Type B pancreatic cell (in vitro differentiated cells): ENCODE results near the gene MLH1. TPM values are rescaled to one million over a fixed set of nuclear protein-coding genes. Genes with fewer than 3 reads are reported as not detected.

Experiments
- DNase-seq: peaks from one replicate; pipeline ENCODE4 v3.0.0; 2021; ENCODE audit warnings: mixed read lengths; ENCODE audit not compliant: unreplicated experiment; ENCODE audit errors: extremely low spot score
- H3K27ac Mint-ChIP-seq: 2 replicates; pipeline ENCODE4 v1.8.0; 2021; ENCODE audit warnings: mild to moderate bottlenecking, mixed read lengths
- H3K27me3 Mint-ChIP-seq: 2 replicates; pipeline ENCODE4 v1.8.0; 2021; ENCODE audit warnings: mixed read lengths
- H3K36me3 Mint-ChIP-seq: 2 replicates; pipeline ENCODE4 v1.8.0; 2021; ENCODE audit warnings: mixed read lengths
- H3K4me1 Mint-ChIP-seq: one replicate; pipeline ENCODE4 v1.8.0; 2021; ENCODE audit warnings: mixed read lengths; ENCODE audit not compliant: unreplicated experiment
- H3K4me3 Mint-ChIP-seq: 2 replicates; pipeline ENCODE4 v1.8.0; 2021; ENCODE audit warnings: mild to moderate bottlenecking, mixed read lengths
- H3K9me3 Mint-ChIP-seq: 2 replicates; pipeline ENCODE4 v1.8.0; 2021; ENCODE audit warnings: mixed read lengths
- total RNA-seq: library from RNA; stranded (reverse); gene quantifications from 2 replicates; pipeline ENCODE4 v1.2.1, GENCODE V29; 2021; ENCODE audit warnings: low replicate concordance
- TF ChIP-seq, protein P1 (sequence below): fragments of 200-600 bp; sonication (generic); conservative IDR thresholded peaks from 2 replicates; pipeline ENCODE4 v1.5.0; 2021; ENCODE audit warnings: antibody characterized with exemption, mild to moderate bottlenecking

Gene MLH1
- total RNA-seq, 1 donor from 2014 or later: 41.0 TPM

GRCh38 chr3:37025561-37026335, 32.4 kb downstream of the MLH1 start:
- Mint-ChIP-seq H3K27ac (no peak overlapping the region), H3K4me1 (no peaks in the 10 kb centered on the region), H3K9me3 (peaks cover 8% of the 10 kb centered on the region), H3K36me3 (peaks cover 56% of the 10 kb centered on the region), H3K4me3 (no peak overlapping the region), H3K27me3 (no peaks in the 10 kb centered on the region)
- no peak for DNase-seq
- TF ChIP-seq, protein P1, sequence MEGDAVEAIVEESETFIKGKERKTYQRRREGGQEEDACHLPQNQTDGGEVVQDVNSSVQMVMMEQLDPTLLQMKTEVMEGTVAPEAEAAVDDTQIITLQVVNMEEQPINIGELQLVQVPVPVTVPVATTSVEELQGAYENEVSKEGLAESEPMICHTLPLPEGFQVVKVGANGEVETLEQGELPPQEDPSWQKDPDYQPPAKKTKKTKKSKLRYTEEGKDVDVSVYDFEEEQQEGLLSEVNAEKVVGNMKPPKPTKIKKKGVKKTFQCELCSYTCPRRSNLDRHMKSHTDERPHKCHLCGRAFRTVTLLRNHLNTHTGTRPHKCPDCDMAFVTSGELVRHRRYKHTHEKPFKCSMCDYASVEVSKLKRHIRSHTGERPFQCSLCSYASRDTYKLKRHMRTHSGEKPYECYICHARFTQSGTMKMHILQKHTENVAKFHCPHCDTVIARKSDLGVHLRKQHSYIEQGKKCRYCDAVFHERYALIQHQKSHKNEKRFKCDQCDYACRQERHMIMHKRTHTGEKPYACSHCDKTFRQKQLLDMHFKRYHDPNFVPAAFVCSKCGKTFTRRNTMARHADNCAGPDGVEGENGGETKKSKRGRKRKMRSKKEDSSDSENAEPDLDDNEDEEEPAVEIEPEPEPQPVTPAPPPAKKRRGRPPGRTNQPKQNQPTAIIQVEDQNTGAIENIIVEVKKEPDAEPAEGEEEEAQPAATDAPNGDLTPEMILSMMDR: no peak

DNA sequence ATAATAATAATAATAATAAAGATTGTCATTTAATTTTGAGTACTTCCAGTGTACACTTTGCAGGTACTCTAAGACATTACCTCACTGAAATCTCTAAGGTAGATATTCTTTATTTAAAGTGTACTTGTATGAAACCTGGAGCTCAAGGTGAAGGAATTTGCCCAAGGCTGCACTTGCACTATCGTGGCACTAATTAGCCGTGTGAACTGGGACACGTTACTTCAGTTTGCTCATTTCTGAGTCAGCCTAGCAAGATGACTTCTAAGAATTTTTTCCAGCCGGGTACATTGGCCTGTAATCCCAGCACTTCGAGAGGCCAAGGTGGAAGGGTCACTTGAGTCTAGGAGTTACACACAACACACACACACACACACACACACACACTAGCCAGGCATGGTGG, 33.5 kb downstream of the MLH1 start:
- Mint-ChIP-seq H3K27ac (no peak overlapping the region), H3K27me3 (no peaks in the 10 kb centered on the region), H3K36me3 (peaks cover 46% of the 10 kb centered on the region), H3K4me3 (no peak overlapping the region), H3K9me3 (peaks cover 8% of the 10 kb centered on the region), H3K4me1 (no peaks in the 10 kb centered on the region)
- TF ChIP-seq, protein P1: no peak
- DNase-seq: no peak

DNA sequence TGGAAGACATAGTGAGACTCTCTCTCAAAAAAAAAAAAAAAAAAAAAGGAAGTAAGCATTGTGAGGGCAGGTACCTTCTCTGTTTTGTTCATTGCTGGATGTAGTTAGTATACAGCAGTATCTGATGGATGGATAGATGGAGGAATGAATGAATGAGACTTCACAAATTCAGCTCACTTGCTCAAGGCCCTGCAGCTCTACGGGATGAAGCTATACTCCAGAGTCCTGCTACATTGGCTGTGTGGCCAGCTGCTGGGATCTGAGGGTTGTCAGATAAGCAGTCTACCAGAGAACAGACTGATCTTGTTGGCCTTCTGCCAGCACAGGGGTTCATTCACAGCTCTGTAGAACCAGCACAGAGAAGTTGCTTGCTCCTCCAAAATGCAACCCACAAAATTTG, 35.0 kb downstream of the MLH1 start:
- DNase-seq: no peak

DNA sequence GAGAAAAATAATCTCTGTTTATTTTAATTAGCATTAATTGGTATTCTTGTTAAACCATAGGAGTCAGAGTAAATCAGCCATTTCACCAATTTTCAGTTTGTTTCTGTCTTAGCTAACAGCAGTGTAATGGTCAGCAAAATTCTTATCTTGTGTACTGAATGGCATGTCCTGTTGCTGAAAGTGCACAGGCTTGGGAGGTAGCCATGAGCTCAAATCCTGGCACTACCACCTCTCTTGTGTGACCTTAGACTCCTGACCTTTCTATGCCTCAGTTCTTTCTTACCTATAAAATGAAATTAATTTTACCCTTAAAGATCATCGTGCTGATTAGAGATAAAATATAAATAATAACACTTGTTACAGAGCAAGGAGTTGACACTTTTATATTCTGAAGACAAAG, 35.8 kb downstream of the MLH1 start:
- H3K9me3 Mint-ChIP-seq: peaks cover 7% of the 10 kb centered on the region
- H3K27me3 Mint-ChIP-seq: no peaks in the 10 kb centered on the region
- no peak overlapping the region for H3K27ac Mint-ChIP-seq
- TF ChIP-seq, protein P1: no peak
- no peak overlapping the region for H3K4me3 Mint-ChIP-seq
- peaks cover 37% of the 10 kb centered on the region for H3K36me3 Mint-ChIP-seq
- H3K4me1 Mint-ChIP-seq: no peaks in the 10 kb centered on the region
- DNase-seq: no peak

More for the DNA sequence above, 35.0 kb downstream of the MLH1 start:
- Mint-ChIP-seq H3K36me3 (peaks cover 42% of the 10 kb centered on the region), H3K9me3 (peaks cover 8% of the 10 kb centered on the region), H3K4me3 (no peak overlapping the region), H3K27ac (no peak overlapping the region), H3K27me3 (no peaks in the 10 kb centered on the region), H3K4me1 (no peaks in the 10 kb centered on the region)
- TF ChIP-seq, protein P1: no peak

- Mint-ChIP-seq H3K27me3 (no peaks in the 10 kb centered on the region), H3K9me3 (peaks cover 2% of the 10 kb centered on the region)
- DNase-seq: no peak
Observed at GRCh38 chr3:37029516-37030163, 36.3 kb downstream of the MLH1 start.

More at GRCh38 chr3:37029516-37030163, 36.3 kb downstream of the MLH1 start:
- TF ChIP-seq, protein P1: no peak
- Mint-ChIP-seq H3K4me3 (no peak overlapping the region), H3K27ac (no peak overlapping the region), H3K36me3 (peaks cover 34% of the 10 kb centered on the region), H3K4me1 (no peaks in the 10 kb centered on the region)
